NCI-H345 treated with DMSO at 0.1 percent for 48 hours (cell line): ENCODE data around the gene RSRC1.
"Not testable (repeated sequence)": the region's sequence is repeated elsewhere in the genome, so short reads cannot be mapped to it uniquely, and the experiment has no call there.

Experiments used
- DNase-seq: peaks from one replicate; lab custom pipeline; 2025; ENCODE audit not compliant: unreplicated experiment; lab: John Stamatoyannopoulos, UW

The RSRC1 gene

DNA sequence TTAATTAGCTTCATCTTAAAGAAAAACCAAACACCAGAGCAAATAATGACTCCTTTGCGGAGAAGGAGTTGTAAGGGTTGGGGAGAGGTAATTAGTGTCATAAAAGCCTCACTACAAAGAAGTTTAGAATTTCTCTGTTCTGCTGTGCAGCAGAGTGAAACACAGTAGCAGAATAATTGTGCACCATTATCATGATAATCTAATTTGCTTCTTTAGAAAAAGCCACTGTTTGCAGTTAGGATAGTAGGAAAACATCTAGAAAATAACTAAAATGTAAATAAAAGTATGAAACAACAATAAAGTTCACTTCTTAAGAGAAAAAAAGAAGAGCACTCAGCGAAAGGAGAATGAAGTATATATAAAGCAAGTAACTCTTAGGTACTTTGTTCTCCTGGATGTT is 9.2 kb upstream of the RSRC1 start:
- DNase-seq: no peak

DNA sequence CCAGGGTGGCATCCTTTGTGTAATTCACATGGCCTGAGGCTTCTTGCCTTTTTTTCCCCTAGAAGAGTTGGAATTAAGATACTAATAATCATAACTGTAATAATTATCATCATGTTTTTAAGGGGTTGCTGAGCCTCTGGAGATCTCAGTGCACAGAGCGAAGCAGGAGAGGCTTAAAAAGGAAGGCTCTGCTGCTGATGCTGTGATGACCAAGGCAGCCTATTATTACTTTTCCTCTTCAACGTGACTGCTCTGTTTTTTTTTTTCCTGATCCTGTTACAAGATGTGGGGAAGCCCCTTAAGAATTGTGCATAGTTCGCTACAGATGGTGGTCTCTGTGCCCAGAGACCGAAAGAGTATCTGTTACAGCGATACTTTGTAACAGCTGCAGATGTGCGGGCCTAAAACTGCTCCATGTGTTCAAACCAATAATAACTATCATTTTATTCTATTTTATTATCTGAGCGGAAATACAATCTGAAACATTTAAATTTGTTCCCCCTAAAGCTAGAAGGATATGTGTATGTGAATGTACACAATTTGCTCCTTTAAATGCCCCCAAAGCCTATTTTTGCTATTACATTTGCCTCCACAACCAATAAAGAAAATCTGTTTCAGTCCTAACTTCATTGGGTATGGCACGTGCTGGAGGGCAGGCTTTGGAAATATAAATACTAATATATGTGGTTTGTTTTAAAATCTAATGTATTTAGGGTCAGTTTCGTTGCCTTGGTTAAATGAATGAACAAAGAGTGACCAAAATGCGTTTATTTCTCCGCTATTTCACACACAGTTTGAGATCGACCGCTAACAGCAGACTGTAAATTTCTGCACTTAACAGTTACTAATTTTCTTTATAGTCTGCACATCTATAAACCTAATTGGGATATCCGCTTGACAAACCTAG is 8.3 kb upstream of the RSRC1 start:
- no peak for DNase-seq

DNA sequence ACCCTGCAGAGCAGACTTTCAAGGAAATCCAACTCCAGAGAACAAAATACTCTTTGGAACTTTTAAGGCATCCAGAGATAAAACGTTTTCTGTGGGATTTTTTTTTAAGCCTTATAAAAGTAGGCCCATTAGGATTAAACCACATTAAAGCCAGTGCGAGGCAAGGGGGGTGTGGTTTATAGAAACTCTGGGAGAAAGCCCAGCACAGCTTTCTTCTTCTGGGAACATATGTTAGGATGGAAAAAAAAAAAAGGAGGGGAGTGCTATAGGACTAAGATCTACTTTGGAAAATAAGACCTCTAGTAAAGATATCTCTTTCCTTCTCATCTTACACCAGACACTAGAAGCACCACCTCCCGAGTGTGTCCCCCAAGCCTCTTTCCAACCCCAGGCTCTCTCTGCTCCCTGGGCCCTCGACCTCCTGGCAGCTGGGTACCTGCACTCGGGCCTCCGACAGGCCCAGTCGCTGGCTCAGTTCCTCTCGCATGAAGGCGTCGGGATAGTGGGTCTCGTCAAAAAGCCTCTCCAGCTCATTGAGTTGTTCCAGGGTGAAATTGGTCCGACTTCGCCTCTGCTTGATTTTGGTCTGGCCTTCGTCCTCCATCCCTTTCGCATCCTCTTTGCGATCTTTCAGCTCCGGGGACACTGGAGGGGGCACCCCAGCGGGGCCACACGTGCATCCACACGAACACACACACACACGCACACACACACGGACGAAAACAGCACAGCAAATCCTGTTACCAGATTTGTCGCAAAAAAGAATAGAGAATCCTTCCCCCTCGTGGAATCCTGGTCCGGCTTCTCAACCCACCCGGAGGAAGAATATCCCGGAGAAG is 7.4 kb upstream of the RSRC1 start:
- DNase-seq: no peak

DNA sequence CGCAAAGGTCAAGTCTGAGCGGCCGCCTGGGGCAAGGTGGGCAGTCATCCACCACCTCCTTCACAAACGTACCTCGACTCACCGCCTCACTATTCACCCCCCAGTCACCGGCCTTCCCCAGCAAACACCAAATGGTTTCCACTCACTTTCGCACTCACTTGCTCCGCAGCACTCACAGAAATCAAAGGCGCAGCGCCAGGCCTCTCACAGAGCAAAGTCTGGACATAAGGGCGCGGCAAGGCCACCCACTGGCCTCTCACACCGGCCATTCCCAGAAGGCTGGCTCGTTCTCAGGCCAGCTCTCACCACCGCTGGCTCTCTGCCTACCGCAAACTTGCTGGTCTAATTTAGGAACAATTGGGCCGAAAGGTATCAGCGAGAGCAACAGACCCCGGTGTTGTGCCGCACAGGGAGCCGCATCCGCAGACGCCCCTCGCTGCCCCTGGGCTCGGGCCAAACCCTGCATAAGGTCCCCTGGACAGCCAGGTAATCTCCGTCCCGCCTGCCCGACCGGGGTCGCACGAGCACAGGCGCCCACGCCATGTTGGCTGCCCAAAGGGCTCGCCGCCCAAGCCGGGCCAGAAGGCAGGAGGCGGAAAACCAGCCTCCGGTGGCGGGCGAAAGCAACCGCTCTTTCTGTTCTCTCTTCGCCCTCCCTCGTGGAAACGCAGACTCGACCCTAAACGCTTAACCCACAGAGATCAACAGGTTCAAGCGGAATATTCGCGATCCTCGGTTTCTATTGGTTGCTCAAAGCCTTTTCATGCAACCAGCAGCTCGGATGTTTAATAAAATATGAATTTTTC is 6.6 kb upstream of the RSRC1 start:
- no peak for DNase-seq

DNA sequence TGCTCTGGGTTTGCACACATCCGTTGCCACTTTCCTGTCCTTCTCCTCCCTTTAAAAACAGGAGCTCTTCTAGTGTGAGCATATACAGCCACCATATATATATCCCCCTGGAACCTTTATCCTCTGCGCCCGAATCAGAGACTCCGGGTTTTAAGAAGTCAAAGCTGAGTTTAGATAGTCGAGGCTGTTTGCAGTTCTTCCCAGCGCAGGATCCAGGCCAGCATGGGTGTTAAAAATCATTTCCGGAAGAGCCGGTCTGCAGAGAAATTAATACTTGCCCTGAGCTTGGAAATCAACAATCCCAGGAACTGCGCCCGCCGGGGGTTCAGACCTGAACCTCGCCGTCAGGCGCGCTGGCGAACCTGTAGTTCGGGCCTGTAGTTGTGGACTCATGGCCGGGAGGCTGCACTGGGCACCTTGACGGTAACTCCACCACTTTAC is 6.0 kb upstream of the RSRC1 start:
- DNase-seq: no peak

DNA sequence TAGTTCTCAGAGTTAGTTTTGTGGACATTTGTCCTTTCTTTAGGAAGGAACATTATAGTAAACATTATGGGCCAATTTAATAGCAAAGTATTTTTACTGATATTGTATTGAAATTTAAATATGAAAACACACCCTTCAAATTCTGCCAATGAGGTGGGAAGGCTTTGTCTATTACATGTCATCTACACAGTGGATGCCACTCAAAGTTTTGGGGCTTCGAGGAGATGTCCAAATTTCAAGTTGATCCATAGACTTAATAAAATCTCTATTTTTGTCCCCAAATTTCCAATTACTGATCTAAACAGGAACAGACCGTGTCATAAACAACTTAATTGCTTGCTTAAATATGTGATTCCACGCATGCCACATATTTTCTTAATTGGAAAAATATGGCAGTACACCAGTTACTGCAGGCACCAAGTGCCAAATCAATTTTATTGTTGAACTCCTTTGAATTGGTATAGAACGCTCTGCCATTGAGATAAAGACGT is 5.4 kb upstream of the RSRC1 start:
- no peak for DNase-seq

DNA sequence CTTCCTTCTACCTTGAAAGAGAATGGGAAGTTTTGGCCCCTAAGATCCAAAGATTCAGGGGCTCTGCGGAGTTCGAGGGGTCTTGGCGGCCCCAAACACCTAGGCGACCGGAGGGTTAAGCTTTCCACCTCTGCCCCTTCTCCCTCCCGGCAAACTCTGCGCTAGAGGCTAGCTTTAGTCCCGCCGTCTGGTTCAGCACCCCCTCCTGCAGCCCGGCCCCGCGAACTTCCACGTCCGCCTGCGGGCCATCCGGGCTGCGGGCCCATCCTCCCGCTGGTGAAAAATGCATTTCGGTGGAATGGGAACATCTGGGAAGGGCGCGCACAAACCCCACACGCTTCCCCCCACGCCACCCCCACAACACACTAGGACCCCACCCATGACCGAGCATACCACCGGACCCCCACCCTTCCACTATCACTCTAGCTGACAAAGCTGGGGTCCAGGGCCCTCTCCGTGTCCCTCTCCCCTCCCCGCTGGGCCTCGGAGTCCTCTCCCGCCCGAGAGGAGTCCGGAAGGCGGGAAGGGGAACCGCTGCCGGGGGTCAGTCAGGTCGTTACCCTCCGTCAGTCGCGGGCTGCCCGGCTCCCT is 4.7 kb upstream of the RSRC1 start:
- no peak for DNase-seq

DNA sequence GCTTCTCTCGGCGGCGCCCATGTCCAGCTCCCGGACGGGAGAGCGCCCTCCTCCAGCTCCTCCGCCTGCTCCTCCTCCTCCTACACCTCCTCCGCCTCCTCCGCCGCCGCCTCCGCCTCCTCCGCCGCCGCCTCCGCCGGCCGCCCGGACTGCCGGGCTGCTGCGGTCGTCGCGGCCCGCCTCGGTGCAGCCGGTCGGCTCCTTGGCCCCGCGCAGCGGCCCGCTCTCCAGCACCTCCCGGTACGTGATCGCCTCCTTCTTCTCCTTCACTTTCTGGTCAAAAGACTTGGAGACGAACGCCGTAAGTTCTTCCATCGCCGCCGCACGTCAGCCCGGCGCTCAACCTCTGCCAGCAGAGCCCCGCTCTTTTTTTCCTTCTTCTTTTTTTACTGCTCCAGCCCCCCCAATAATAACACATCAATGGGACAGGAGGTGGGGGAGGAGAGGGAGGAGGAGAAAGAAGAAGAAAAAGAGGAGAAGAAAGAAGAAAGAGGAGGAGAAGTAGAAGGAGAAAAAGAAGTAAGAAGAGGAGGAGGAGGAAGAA is 4.1 kb upstream of the RSRC1 start:
- no peak for DNase-seq

DNA sequence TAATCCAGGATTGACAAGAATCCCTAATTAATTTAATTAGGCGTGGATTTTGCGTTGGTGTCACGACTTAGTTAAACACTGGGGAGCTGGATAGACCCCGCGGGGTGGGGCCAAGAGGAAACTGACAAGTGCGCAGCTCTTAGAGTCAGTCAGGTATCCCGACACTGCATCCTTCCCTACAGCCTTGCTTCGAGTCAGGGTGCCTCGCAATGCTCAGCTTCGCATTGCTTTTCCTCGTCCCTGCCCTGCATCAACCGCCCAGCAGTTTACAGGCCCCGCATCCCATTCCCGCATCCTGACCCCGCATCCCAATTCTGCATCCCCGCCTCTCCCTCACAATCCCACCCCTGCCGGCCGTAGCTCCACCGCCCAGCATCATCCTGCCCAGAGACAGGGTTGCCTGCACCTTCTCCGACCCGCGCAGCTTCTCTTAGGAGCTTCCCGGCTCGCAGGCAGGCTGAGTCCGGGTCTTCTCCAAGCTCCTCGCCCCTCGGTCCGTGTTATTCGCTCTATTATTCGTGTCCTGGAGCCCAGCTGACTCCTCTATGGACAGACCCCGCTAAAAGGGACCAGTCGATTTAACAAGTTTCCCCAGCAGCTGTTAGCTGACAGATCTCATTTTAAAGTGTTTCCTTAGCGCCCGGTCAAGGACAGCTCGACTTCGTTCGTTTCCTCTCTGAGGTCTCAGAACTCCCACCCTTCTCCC is 3.0 kb upstream of the RSRC1 start:
- DNase-seq: peak; percentile 44

DNA sequence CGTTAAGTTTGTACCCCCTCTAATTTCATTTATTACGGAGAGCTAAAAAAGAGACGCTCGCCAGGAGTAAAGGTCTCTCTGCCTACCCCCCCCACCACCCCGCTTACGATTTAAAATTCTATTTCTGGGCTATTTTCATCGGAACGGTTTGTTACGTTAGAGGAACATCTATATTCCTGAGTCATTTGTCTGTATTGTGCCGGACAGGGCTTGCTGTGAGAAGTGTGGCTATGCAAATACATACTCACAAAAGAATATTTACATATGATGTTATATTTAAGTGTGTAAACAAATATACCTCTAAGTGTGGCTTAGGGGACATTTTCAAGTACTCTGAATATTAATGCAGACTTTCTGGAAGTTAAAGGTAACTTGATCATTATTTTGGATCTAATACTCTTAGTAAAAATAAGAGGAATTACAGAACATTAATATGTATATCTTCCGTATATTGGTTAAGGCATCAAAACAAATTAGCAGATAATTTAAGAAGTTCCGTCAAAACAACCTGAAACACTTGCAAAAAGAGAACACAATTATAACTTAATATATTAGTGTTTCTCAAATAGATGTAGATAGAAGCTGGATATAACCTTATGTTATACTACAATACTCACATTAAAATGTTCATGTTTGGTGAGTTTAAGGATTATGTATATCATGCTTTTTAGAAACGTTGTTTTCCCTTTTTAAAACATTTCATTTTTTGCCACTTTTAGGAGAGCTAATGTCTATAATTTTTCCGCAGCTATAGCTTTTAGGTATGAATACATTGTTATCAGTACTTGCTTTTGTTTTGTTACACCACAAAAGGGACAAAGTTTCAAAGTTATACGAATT is 2.1 kb upstream of the RSRC1 start:
- DNase-seq: no peak

DNA sequence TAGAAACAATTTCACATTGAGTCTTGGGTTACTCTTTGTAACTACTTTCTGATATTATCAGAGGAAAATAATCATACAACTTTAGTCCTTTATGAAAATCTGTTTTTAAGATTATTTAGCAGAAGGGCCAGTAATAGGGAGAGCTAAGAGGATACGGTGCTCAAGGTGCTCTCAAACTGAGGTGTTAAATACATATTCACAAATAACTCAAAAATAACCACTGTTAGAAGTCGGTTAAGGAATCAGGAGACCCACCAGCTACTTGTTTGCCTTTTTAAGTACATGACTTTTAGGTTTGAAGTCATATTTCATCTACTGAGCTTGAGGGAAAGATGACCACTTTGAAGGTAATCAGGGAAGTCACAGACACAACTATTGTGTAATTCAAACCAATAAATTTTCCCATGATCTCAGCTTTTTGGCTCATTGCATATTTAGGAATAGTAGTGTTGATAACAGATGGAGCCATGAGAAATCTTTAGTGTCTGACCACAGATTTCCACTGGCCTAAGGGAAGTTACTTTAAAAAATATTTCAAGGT is 1.4 kb upstream of the RSRC1 start:
- no peak for DNase-seq

DNA sequence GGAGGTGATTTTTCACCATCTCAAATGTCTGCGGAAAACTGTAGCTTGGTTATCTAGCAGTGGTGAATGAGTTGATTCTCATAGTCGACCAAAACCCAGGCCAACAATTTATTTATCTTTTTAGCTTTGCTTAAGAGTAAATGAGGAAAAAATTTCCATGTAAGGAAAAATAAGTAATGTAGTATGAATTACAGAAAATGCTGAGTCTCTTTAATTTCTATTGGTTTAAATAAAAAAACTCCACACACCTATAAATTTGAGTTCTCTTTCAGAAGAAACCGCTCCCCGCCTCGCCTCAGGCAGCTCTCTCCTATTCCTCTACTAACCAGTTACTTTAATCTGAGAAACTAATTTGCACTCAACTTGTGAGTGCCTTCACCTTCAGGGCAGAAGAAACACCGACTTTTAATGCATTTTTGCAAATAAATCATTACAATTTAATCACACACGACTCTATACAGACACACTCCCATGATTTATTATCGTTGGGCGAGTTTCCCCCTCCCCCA is 540 bp upstream of the RSRC1 start:
- DNase-seq: peak; percentile 45

DNA sequence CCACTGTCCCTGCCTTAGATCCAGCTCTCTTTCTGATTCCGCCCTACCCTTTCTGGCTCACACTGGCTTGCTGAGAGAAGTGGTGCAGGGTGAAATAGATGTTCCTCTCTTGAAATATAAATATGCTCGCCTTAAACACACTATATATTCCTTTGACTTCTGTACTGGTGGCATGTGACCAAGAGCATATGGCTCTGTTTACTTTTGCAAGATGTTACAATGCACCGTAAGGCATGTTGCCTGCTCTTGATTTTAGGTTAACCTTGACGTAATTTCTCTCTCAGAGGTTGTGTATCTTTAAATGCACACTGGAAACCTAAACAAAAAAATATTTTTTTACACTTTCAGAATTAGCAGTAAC is 749 bp downstream of the RSRC1 start:
- no peak for DNase-seq

DNA sequence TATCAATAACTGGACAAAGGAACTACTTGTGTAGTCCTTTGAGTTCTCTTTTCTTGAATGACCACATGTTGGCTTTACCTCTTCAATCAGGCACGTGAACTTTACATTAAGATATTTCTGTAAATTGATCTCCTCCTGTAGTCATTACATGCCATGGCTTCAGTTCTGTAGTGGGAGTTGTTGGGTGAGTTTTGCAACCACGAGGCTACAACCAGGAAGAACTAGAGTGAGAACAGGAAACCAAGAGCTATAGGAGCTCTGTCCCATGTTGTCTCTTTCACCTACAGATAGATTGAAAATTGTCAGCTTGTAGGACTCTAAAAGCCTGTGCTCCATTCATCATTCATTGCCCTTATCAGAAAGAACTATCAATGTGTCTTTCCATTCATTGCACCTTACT is 2.0 kb downstream of the RSRC1 start:
- DNase-seq: no peak

DNA sequence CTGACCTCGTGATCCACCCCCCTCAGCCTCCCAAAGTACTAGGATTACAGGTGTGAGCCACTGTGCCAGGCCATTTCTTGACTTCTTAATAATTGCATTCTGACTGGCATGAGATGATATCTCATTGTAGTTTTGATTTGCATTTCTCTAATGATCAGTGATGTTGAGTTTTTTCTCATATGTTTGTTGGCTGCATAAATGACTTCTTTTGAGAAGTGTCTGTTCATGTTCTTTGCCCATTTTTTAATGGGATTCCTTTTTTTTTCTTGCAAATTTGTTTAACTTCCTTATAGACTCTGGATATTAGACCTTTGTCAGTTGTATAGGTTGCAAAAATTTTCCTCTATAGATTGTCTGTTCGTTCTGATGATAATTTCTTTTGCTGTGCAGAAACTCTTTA is 3.7 kb downstream of the RSRC1 start:
- not testable (repeated sequence) for DNase-seq

DNA sequence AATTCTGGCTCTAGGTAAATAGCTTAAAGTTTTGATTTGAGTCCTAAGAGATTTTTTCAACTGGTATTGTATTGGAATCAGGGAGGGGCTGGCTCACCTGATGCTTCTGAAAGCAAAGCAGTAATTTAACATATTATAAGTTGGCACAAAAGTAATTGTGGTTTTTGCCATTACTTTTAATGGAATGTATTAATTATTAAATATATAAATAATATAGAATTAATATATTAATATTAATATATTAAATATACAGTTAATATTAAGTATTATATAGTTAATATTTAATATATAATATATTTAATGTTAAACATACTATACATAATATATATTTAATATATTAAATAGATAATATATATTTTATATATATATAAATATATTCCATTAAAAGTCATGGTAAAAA is 10.4 kb downstream of the RSRC1 start:
- DNase-seq: no peak

DNA sequence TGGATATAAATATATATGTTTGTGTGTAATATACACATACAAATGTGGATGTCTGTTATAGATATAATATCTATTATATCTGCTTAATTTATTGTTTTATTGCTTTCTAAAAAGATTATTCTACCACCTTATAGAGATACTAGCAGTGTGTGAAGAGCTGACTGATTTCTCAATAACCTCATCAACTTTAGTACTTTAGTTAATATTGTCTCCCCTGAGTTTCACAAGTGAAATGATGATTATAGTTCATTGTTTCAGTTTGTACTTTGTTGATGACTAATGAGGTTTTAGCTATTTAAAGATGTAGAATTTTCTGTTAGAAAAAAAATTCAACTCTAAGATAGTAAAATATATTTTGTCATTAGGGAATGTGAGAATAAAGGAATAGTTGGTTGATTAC is 11.4 kb downstream of the RSRC1 start:
- DNase-seq: no peak

DNA sequence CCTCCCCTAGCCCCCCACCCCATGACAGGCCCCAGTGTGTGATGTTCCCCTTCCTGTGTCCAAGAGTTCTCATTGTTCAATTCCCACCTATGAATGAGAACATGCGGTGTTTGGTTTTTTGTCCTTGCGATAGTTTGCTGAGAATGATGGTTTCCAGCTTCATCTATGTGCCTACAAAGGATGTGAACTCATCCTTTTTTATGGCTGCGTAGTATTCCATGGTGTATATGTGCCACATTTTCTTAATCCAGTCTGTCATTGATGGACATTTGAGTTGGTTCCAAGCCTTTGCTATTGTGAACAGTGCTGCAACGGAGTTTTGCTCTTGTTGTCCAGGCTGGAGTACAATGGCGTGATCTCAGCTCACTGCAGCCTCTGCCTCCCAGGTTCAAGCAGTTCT is 12.8 kb downstream of the RSRC1 start:
- DNase-seq: not testable (repeated sequence)
